Measurements from ENCODE around the gene NAV2. TPM values are rescaled to one million over a fixed set of nuclear protein-coding genes. Genes with fewer than 3 reads are reported as not detected.

The NAV2 gene
- total RNA-seq, 1 experiment from 2014 or later: 22.7 TPM

DNA sequence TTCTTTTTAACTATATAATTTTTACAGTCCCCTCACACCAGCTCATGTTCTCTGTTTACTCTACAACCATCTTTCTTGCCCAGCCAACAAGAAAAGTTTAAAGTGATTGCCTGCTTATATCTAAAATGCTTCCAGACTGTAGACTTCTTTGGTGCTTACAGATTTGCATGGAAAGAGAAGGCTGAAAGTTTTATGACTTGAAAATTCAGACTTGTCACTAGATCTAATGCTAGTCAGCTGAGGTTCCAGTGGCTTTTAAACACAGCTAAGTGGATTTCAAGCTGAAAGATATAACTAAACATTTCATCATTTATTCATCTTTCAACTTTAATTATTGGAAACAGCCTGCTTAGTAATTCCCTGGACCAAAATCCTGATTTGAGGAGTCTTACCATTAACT lies 178.4 kb downstream of the NAV2 start:
- BruUV-seq (replicated peaks): no TSS peak
- DNase-seq (ENCODE audit: low read depth, low spot score) (no peak), ATAC-seq (no peak)
- intact Hi-C loops (cut with micrococcal nuclease; ENCODE audit: unreplicated experiment): no loop called here
- CTCF ChIA-PET: no interaction called here
- POLR2A ChIA-PET: no interaction called here
- Histone ChIP-seq H3K9me3 (ENCODE audit: control insufficient read depth, insufficient read depth, low read depth, low read length) (no peaks in the 10 kb centered on the region), H3K27me3 (ENCODE audit: control insufficient read depth, insufficient read depth, low read length) (no peaks in the 10 kb centered on the region), H3K27ac (ENCODE audit: low read length) (no peak overlapping the region), H3K4me3 (ENCODE audit: low read depth in 2 of 2, low read length in 2 of 2) (no peak overlapping the region), H3K36me3 (ENCODE audit: control insufficient read depth, insufficient read depth, low read length) (no peaks in the 10 kb centered on the region), H3K4me1 (ENCODE audit: control insufficient read depth, insufficient read depth, low read length) (no peaks in the 10 kb centered on the region)
- in situ Hi-C loops (cut with HindIII; ENCODE audit: low pct_unique_long_range_greater_than_20kb, low sequenced_read_pairs): no loop called here
- TF ChIP-seq POLR2AphosphoS5 (IDR thresholded peaks at IDR 0.05; ENCODE audit: low read depth, low read length): no peak
- TF ChIP-seq, protein P1, sequence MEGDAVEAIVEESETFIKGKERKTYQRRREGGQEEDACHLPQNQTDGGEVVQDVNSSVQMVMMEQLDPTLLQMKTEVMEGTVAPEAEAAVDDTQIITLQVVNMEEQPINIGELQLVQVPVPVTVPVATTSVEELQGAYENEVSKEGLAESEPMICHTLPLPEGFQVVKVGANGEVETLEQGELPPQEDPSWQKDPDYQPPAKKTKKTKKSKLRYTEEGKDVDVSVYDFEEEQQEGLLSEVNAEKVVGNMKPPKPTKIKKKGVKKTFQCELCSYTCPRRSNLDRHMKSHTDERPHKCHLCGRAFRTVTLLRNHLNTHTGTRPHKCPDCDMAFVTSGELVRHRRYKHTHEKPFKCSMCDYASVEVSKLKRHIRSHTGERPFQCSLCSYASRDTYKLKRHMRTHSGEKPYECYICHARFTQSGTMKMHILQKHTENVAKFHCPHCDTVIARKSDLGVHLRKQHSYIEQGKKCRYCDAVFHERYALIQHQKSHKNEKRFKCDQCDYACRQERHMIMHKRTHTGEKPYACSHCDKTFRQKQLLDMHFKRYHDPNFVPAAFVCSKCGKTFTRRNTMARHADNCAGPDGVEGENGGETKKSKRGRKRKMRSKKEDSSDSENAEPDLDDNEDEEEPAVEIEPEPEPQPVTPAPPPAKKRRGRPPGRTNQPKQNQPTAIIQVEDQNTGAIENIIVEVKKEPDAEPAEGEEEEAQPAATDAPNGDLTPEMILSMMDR (IDR thresholded peaks at IDR 0.05): no peak
- TF ChIP-seq TCF7L2 (IDR thresholded peaks at IDR 0.05; ENCODE audit: low read depth, low read length): no peak
- TF ChIP-seq, protein P2, sequence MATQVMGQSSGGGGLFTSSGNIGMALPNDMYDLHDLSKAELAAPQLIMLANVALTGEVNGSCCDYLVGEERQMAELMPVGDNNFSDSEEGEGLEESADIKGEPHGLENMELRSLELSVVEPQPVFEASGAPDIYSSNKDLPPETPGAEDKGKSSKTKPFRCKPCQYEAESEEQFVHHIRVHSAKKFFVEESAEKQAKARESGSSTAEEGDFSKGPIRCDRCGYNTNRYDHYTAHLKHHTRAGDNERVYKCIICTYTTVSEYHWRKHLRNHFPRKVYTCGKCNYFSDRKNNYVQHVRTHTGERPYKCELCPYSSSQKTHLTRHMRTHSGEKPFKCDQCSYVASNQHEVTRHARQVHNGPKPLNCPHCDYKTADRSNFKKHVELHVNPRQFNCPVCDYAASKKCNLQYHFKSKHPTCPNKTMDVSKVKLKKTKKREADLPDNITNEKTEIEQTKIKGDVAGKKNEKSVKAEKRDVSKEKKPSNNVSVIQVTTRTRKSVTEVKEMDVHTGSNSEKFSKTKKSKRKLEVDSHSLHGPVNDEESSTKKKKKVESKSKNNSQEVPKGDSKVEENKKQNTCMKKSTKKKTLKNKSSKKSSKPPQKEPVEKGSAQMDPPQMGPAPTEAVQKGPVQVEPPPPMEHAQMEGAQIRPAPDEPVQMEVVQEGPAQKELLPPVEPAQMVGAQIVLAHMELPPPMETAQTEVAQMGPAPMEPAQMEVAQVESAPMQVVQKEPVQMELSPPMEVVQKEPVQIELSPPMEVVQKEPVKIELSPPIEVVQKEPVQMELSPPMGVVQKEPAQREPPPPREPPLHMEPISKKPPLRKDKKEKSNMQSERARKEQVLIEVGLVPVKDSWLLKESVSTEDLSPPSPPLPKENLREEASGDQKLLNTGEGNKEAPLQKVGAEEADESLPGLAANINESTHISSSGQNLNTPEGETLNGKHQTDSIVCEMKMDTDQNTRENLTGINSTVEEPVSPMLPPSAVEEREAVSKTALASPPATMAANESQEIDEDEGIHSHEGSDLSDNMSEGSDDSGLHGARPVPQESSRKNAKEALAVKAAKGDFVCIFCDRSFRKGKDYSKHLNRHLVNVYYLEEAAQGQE (IDR thresholded peaks at IDR 0.05; ENCODE audit: insufficient read depth in 1 of 2, low read depth in 2 of 2, low read length in 1 of 2): no peak

DNA sequence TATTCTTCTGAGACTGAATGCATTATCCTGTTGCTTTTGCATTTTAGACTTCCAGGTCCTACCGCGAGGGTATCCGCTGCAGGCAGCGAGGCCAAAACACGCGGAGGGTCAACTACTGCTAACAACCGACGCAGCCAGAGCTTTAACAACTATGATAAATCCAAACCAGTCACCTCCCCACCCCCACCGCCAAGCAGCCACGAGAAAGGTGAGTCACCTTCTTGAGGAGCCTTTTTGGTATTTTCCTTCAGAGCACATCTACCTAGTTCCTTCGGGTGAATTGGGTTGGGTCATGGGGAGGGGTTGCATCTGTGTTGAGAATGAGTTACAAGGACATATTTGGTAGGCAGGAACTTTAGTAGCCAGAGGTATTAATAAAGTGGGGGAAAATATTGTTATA lies 179.8 kb downstream of the NAV2 start:
- no TSS peak for BruUV-seq (replicated peaks)
- DNase-seq (ENCODE audit: low read depth, low spot score): no peak
- H3K36me3 ChIP-seq (ENCODE audit: control insufficient read depth, insufficient read depth, low read length): no peaks in the 10 kb centered on the region; the same call in 1 of the 2 replicates

More for the DNA sequence above, 179.8 kb downstream of the NAV2 start:
- intact Hi-C loops (cut with micrococcal nuclease; ENCODE audit: unreplicated experiment): no loop called here
- TF ChIP-seq TCF7L2 (IDR thresholded peaks at IDR 0.05; ENCODE audit: low read depth, low read length): no peak
- TF ChIP-seq, protein P1 (IDR thresholded peaks at IDR 0.05): no peak
- no peak for TF ChIP-seq SIN3A (IDR thresholded peaks at IDR 0.05; ENCODE audit: borderline replicate concordance, insufficient read depth, low read depth, low read length)
- TF ChIP-seq, protein P2 (IDR thresholded peaks at IDR 0.05; ENCODE audit: insufficient read depth in 1 of 2, low read depth in 2 of 2, low read length in 1 of 2): no peak
- no peak for TF ChIP-seq POLR2AphosphoS5 (IDR thresholded peaks at IDR 0.05; ENCODE audit: low read depth, low read length)
- no peaks in the 10 kb centered on the region for H3K9me3 ChIP-seq (ENCODE audit: control insufficient read depth, insufficient read depth, low read depth, low read length)
- CTCF ChIA-PET: no interaction called here
- no peak for ATAC-seq
- no peaks in the 10 kb centered on the region for H3K27me3 ChIP-seq (ENCODE audit: control insufficient read depth, insufficient read depth, low read length)
- in situ Hi-C loops (cut with HindIII; ENCODE audit: low pct_unique_long_range_greater_than_20kb, low sequenced_read_pairs): no loop called here
- POLR2A ChIA-PET: no interaction called here
- no peak overlapping the region for H3K27ac ChIP-seq (ENCODE audit: low read length)
- no peaks in the 10 kb centered on the region for H3K4me1 ChIP-seq (ENCODE audit: control insufficient read depth, insufficient read depth, low read length)
- no peak overlapping the region for H3K4me3 ChIP-seq (ENCODE audit: low read depth in 2 of 2, low read length in 2 of 2)
